GM12878 (cell line): ENCODE measurements around the gene STARD5. TPM values are rescaled to one million over a fixed set of nuclear protein-coding genes. Genes with fewer than 3 reads are reported as not detected.
A peak's percentile ranks its signal among the peaks of the same experiment; 100 is the strongest.

Experiments used
- CHD1 ChIP-seq: IDR thresholded peaks from 2 replicates; pipeline ENCODE4 v1.6.1; 2012; ENCODE audit warnings: low read depth, low read length, improper control_type of control experiment
- CREB1 ChIP-seq: IDR thresholded peaks from 2 replicates; pipeline ENCODE4 v1.6.1; 2012; ENCODE audit warnings: low read depth, mild to moderate bottlenecking, inconsistent platforms
- ESRRA ChIP-seq: IDR thresholded peaks from 2 replicates; pipeline ENCODE4 v1.6.1; 2012; ENCODE audit warnings: mild to moderate bottlenecking, low read length, improper control_type of control experiment
- JUND ChIP-seq: IDR thresholded peaks from 2 replicates; pipeline ENCODE4 v1.6.1; 2012; ENCODE audit warnings: low read depth, mild to moderate bottlenecking, low read length, improper control_type of control experiment, moderate library complexity
- KDM1A ChIP-seq: fragments of 200-600 bp; sonication (generic); IDR thresholded peaks from 2 replicates; pipeline ENCODE4 v1.6.1; 2016; ENCODE audit warnings: borderline replicate concordance
- LARP7 ChIP-seq: fragments of 450-650 bp; IDR thresholded peaks from 2 replicates; pipeline ENCODE4 v1.6.1; 2017; ENCODE audit warnings: mild to moderate bottlenecking
- NFIC ChIP-seq: IDR thresholded peaks from 2 replicates; pipeline ENCODE4 v1.6.1; 2012; ENCODE audit warnings: low read depth, mild to moderate bottlenecking, inconsistent platforms, low read length, moderate library complexity
- NR2C2 ChIP-seq: IDR thresholded peaks from 2 replicates; pipeline ENCODE4 v1.6.1; 2011; ENCODE audit warnings: borderline replicate concordance, low read depth; ENCODE audit not compliant: control insufficient read depth, insufficient read length
- POLR2AphosphoS2 ChIP-seq: IDR thresholded peaks from 2 replicates; pipeline ENCODE4 v1.6.1; 2011; ENCODE audit warnings: low read depth, mild to moderate bottlenecking, low read length, improper control_type of control experiment, moderate library complexity
- RUNX3 ChIP-seq: IDR thresholded peaks from 2 replicates; pipeline ENCODE4 v1.6.1; 2012; ENCODE audit warnings: low read length, inconsistent platforms
- SMAD5 ChIP-seq: IDR thresholded peaks from 2 replicates; pipeline ENCODE4 v1.6.1; 2016; ENCODE audit warnings: antibody characterized with exemption, low read depth
- SMARCA5 ChIP-seq: fragments of 450-650 bp; IDR thresholded peaks from 2 replicates; pipeline ENCODE4 v1.6.1; 2017; ENCODE audit warnings: mild to moderate bottlenecking
- SREBF2 ChIP-seq: IDR thresholded peaks from 2 replicates; pipeline ENCODE4 v1.6.1; 2012; ENCODE audit warnings: mild to moderate bottlenecking, low read length
- STAT1 ChIP-seq: fragments of 450-650 bp; conservative IDR thresholded peaks from 2 replicates; pipeline ENCODE4 v1.6.1; 2014; ENCODE audit warnings: antibody characterized with exemption, mild to moderate bottlenecking
- WRNIP1 ChIP-seq: IDR thresholded peaks from 2 replicates; pipeline ENCODE4 v1.6.1; 2011; ENCODE audit warnings: low read depth, low read length, improper control_type of control experiment, borderline replicate concordance
- ZBED1 ChIP-seq: IDR thresholded peaks from 2 replicates; pipeline ENCODE4 v1.6.1; 2016; ENCODE audit warnings: borderline replicate concordance
- ZBTB33 ChIP-seq: fragments of 450-650 bp; IDR thresholded peaks from 2 replicates; pipeline ENCODE4 v1.6.1; 2017; ENCODE audit warnings: mild to moderate bottlenecking
- ZNF217 ChIP-seq: fragments of 450-650 bp; IDR thresholded peaks from 2 replicates; pipeline ENCODE4 v1.6.1; 2017; ENCODE audit warnings: antibody characterized with exemption, mild to moderate bottlenecking
- polyA plus RNA-seq, 11 experiments: library from polyadenylated mRNA; depleted of rRNA in 4 of 11; unstranded in 6 of 11; stranded (reverse) in 5 of 11; fragments of >200 nt; fragmentation: Nextera tagmentation in 4 of 11; fragmentation: Illumina TruSeq in 1 of 11; extraction: Ambion mirVana in 4 of 11; extraction: Trizol in 1 of 11; gene quantifications; 1 replicate in 1 of 11; 2 replicates in 10 of 11; pipeline versions ENCODE4 v1.2.1 to v1.2.3, GENCODE V29; 2011 to 2016; ENCODE audit warnings: inconsistent platforms in 2 of 11, missing spikeins in 2 of 11, low read depth in 1 of 11
- total RNA-seq, 4 experiments: library from RNA; depleted of rRNA in 3 of 4; stranded (reverse); fragments of >200 nt in 3 of 4; fragmentation: Illumina TruSeq in 1 of 4; extraction: Trizol in 1 of 4; gene quantifications; 2 replicates each; pipeline versions ENCODE4 v1.2.1 to v1.2.3, GENCODE V29; 2013 to 2021
- TF ChIP-seq, protein P1 (sequence below): IDR thresholded peaks from 2 replicates; pipeline ENCODE4 v1.6.1; 2011; ENCODE audit warnings: borderline replicate concordance, low read depth, mild to moderate bottlenecking, moderate library complexity, mixed read lengths, low read length; ENCODE audit not compliant: insufficient read depth; ENCODE audit errors: extremely low read length
- TF ChIP-seq, protein P2 (sequence below): fragments of 450-650 bp; IDR thresholded peaks from 2 replicates; pipeline ENCODE4 v1.6.1; 2017; ENCODE audit warnings: mild to moderate bottlenecking, moderate library complexity
- TF ChIP-seq, protein P3 (sequence below): fragments of 450-650 bp; IDR thresholded peaks from 2 replicates; pipeline ENCODE4 v1.6.1; 2016; ENCODE audit warnings: mild to moderate bottlenecking
- TF ChIP-seq, protein P4 (sequence below): fragments of 450-650 bp; IDR thresholded peaks from 2 replicates; pipeline ENCODE4 v1.6.1; 2018; ENCODE audit warnings: borderline replicate concordance, mild to moderate bottlenecking; ENCODE audit not compliant: partially characterized antibody

Gene STARD5
- total and polyA plus RNA-seq, 10 of the 15 experiments (the other 5 are each of a cell fraction or from before 2014, with no cell fraction given) = 2.3 to 9.4 (median 4.7) TPM

DNA sequence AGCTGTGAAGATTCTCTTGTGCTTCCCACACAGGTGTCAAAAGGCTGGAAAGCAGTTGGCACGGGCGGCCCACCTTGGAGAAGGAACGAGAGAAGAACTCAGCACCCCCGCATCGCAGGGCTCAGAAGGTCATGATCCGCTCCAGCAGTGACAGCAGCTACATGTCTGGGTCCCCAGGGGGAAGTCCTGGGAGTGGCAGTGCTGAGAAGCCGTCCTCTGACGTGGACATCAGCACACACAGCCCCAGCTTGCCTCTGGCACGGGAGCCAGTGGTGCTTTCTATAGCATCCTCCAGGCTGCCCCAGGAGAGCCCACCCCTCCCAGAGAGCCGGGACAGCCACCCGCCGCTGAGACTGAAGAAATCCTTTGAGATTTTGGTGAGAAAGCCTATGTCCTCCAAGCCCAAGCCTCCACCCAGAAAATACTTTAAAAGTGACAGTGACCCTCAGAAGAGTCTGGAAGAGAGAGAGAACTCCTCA, 31.4 kb downstream of the STARD5 start (continued):
- TF ChIP-seq SMAD5 (peak; percentile 55), WRNIP1 (0 out of 2 replicates have a peak, but pooled peaks have one; percentile 89), CREB1 (no peak), STAT1 (no peak), ZBTB33 (no peak), NR2C2 (no peak), SMARCA5 (no peak), NFIC (no peak), RUNX3 (no peak), JUND (0 out of 2 replicates have a peak, but pooled peaks have one; percentile 15), LARP7 (no peak), ESRRA (no peak), SREBF2 (0 out of 2 replicates have a peak, but pooled peaks have one; percentile 14), KDM1A (no peak), ZBED1 (no peak), ZNF217 (no peak), POLR2AphosphoS2 (no peak; the same call in none of the 2 replicates), CHD1 (peak; percentile 19; the same call in 1 of the 2 replicates)
- TF ChIP-seq, protein P1, sequence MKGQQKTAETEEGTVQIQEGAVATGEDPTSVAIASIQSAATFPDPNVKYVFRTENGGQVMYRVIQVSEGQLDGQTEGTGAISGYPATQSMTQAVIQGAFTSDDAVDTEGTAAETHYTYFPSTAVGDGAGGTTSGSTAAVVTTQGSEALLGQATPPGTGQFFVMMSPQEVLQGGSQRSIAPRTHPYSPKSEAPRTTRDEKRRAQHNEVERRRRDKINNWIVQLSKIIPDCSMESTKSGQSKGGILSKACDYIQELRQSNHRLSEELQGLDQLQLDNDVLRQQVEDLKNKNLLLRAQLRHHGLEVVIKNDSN = no peak
- TF ChIP-seq, protein P2, sequence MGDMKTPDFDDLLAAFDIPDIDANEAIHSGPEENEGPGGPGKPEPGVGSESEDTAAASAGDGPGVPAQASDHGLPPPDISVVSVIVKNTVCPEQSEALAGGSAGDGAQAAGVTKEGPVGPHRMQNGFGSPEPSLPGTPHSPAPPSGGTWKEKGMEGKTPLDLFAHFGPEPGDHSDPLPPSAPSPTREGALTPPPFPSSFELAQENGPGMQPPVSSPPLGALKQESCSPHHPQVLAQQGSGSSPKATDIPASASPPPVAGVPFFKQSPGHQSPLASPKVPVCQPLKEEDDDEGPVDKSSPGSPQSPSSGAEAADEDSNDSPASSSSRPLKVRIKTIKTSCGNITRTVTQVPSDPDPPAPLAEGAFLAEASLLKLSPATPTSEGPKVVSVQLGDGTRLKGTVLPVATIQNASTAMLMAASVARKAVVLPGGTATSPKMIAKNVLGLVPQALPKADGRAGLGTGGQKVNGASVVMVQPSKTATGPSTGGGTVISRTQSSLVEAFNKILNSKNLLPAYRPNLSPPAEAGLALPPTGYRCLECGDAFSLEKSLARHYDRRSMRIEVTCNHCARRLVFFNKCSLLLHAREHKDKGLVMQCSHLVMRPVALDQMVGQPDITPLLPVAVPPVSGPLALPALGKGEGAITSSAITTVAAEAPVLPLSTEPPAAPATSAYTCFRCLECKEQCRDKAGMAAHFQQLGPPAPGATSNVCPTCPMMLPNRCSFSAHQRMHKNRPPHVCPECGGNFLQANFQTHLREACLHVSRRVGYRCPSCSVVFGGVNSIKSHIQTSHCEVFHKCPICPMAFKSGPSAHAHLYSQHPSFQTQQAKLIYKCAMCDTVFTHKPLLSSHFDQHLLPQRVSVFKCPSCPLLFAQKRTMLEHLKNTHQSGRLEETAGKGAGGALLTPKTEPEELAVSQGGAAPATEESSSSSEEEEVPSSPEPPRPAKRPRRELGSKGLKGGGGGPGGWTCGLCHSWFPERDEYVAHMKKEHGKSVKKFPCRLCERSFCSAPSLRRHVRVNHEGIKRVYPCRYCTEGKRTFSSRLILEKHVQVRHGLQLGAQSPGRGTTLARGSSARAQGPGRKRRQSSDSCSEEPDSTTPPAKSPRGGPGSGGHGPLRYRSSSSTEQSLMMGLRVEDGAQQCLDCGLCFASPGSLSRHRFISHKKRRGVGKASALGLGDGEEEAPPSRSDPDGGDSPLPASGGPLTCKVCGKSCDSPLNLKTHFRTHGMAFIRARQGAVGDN = peak; percentile 86
- TF ChIP-seq, protein P3, sequence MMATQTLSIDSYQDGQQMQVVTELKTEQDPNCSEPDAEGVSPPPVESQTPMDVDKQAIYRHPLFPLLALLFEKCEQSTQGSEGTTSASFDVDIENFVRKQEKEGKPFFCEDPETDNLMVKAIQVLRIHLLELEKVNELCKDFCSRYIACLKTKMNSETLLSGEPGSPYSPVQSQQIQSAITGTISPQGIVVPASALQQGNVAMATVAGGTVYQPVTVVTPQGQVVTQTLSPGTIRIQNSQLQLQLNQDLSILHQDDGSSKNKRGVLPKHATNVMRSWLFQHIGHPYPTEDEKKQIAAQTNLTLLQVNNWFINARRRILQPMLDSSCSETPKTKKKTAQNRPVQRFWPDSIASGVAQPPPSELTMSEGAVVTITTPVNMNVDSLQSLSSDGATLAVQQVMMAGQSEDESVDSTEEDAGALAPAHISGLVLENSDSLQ = peak; percentile 82
- TF ChIP-seq, protein P4, sequence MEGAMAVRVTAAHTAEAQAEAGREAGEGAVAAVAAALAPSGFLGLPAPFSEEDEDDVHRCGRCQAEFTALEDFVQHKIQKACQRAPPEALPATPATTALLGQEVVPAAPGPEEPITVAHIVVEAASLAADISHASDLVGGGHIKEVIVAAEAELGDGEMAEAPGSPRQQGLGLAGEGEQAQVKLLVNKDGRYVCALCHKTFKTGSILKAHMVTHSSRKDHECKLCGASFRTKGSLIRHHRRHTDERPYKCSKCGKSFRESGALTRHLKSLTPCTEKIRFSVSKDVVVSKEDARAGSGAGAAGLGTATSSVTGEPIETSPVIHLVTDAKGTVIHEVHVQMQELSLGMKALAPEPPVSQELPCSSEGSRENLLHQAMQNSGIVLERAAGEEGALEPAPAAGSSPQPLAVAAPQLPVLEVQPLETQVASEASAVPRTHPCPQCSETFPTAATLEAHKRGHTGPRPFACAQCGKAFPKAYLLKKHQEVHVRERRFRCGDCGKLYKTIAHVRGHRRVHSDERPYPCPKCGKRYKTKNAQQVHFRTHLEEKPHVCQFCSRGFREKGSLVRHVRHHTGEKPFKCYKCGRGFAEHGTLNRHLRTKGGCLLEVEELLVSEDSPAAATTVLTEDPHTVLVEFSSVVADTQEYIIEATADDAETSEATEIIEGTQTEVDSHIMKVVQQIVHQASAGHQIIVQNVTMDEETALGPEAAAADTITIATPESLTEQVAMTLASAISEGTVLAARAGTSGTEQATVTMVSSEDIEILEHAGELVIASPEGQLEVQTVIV = no peak
